CD4-positive, alpha-beta T cell treated with Interleukin-10 for 1 hour (primary cell): Measurements from ENCODE around the gene YEATS4.

Experiments used
- DNase-seq: peaks from one replicate; pipeline ENCODE4 v3.0.0-alpha.2; 2020

The YEATS4 gene

GRCh38 chr12:69440016-69440415 lies 80.5 kb downstream of the YEATS4 start:
- no peak for DNase-seq
